HepG2 (cell line): ENCODE results near the gene PC. TPM values are rescaled to one million over a fixed set of nuclear protein-coding genes. Genes with fewer than 3 reads are reported as not detected.

Experiments used
- BORCS8-MEF2B ChIP-seq: sonication (generic); formaldehyde crosslinking; IDR thresholded peaks from 2 replicates; pipeline ENCODE4 v1.8.0; 2022; ENCODE audit warnings: mild to moderate bottlenecking, missing genetic modification reagents
- ETV6 ChIP-seq: sonication (generic); formaldehyde crosslinking; conservative IDR thresholded peaks from 2 replicates; pipeline ENCODE4 v1.4.0; 2020; ENCODE audit warnings: missing genetic modification reagents
- KDM6A ChIP-seq: IDR thresholded peaks from 2 replicates; pipeline ENCODE4 v1.6.1; 2016; ENCODE audit warnings: low read depth
- KLF11 ChIP-seq: IDR thresholded peaks from 2 replicates; pipeline ENCODE4 v1.6.1; 2016; ENCODE audit warnings: missing compliant biosample characterization
- LBX2 ChIP-seq: sonication (generic); formaldehyde crosslinking; IDR thresholded peaks from 2 replicates; pipeline ENCODE4 v1.5.0; 2020; ENCODE audit warnings: missing genetic modification reagents, mild to moderate bottlenecking, borderline replicate concordance
- MAF1 ChIP-seq: sonication (generic); formaldehyde crosslinking; IDR thresholded peaks from 2 replicates; pipeline ENCODE4 v1.5.0; 2020; ENCODE audit warnings: missing genetic modification reagents, borderline replicate concordance
- NCOA2 ChIP-seq: sonication (generic); formaldehyde crosslinking; IDR thresholded peaks from 2 replicates; pipeline ENCODE4 v1.8.0; 2022; ENCODE audit warnings: inconsistent platforms
- NFE2 ChIP-seq: sonication (generic); formaldehyde crosslinking; IDR thresholded peaks from 2 replicates; pipeline ENCODE4 v1.4.0; 2020; ENCODE audit warnings: missing genetic modification reagents
- NRL ChIP-seq: sonication (generic); formaldehyde crosslinking; IDR thresholded peaks from 2 replicates; pipeline ENCODE4 v1.5.0; 2020; ENCODE audit warnings: missing genetic modification reagents, mild to moderate bottlenecking, moderate library complexity, borderline replicate concordance
- PCBP1 ChIP-seq: fragments of 200-400 bp; formaldehyde crosslinking; IDR thresholded peaks from 2 replicates; pipeline ENCODE4 v1.6.1; 2017; ENCODE audit warnings: mild to moderate bottlenecking, low read depth, low read length, borderline replicate concordance
- ZBTB44 ChIP-seq: sonication (generic); formaldehyde crosslinking; IDR thresholded peaks from 2 replicates; pipeline ENCODE4 v1.4.0; 2020; ENCODE audit warnings: missing genetic modification reagents
- ZC3H13 ChIP-seq: sonication (generic); formaldehyde crosslinking; IDR thresholded peaks from 2 replicates; pipeline ENCODE4 v1.8.1; 2023; ENCODE audit warnings: mild to moderate bottlenecking, missing genetic modification reagents, moderate library complexity
- ZNF484 ChIP-seq: sonication (generic); formaldehyde crosslinking; IDR thresholded peaks from 2 replicates; pipeline ENCODE4 v1.5.1; 2020; ENCODE audit warnings: mild to moderate bottlenecking, low read depth, missing genetic modification reagents, borderline replicate concordance
- ZNF639 ChIP-seq: conservative IDR thresholded peaks from 2 replicates; pipeline ENCODE4 v1.6.1; 2018; ENCODE audit warnings: missing genetic modification reagents
- ZNF768 ChIP-seq: sonication (generic); formaldehyde crosslinking; IDR thresholded peaks from 2 replicates; pipeline ENCODE4 v1.4.0; 2020; ENCODE audit warnings: missing genetic modification reagents
- polyA plus RNA-seq, 8 experiments: library from polyadenylated mRNA; depleted of rRNA in 3 of 8; stranded (reverse) in 7 of 8; unstranded in 1 of 8; fragments of >200 nt; fragmentation: Illumina TruSeq in 4 of 8; extraction: Trizol in 4 of 8; gene quantifications; 2 replicates each; pipeline versions ENCODE4 v1.2.1 to v1.2.3, GENCODE V29; 2011 to 2016; ENCODE audit warnings: low read depth in 4 of 8, missing spikeins in 1 of 8, mixed read lengths in 1 of 8; ENCODE audit not compliant: insufficient read depth in 1 of 8
- total RNA-seq, 5 experiments: library from RNA; depleted of rRNA; stranded (reverse); fragments of >200 nt; fragmentation: Illumina TruSeq; extraction: Trizol; gene quantifications; 2 replicates each; pipeline ENCODE4 v1.2.3, GENCODE V29; 2016; ENCODE audit warnings: low read depth in 1 of 5
- TF ChIP-seq, protein P1 (sequence below): sonication (generic); formaldehyde crosslinking; IDR thresholded peaks from 2 replicates; pipeline ENCODE4 v1.8.0; 2022; ENCODE audit warnings: mild to moderate bottlenecking, missing genetic modification reagents
- TF ChIP-seq, protein P2 (sequence below): sonication (generic); formaldehyde crosslinking; IDR thresholded peaks from 2 replicates; pipeline ENCODE4 v1.5.0; 2020; ENCODE audit warnings: mild to moderate bottlenecking, missing genetic modification reagents
- TF ChIP-seq, protein P3 (sequence below): IDR thresholded peaks from 2 replicates; pipeline ENCODE4 v1.6.1; 2012; ENCODE audit warnings: inconsistent platforms
- TF ChIP-seq, protein P4 (sequence below): sonication (generic); formaldehyde crosslinking; IDR thresholded peaks from 2 replicates; pipeline ENCODE4 v1.5.0; 2020; ENCODE audit warnings: mild to moderate bottlenecking, missing genetic modification reagents

Gene PC
- total and polyA plus RNA-seq, 2 of the 13 experiments (the other 11 are each of a cell fraction or from before 2014, with no cell fraction given), result 29.0 to 39.0 TPM

GRCh38 chr11:66907751-66908630 is 50.2 kb downstream of the PC start (continued):
- TF ChIP-seq, protein P1, sequence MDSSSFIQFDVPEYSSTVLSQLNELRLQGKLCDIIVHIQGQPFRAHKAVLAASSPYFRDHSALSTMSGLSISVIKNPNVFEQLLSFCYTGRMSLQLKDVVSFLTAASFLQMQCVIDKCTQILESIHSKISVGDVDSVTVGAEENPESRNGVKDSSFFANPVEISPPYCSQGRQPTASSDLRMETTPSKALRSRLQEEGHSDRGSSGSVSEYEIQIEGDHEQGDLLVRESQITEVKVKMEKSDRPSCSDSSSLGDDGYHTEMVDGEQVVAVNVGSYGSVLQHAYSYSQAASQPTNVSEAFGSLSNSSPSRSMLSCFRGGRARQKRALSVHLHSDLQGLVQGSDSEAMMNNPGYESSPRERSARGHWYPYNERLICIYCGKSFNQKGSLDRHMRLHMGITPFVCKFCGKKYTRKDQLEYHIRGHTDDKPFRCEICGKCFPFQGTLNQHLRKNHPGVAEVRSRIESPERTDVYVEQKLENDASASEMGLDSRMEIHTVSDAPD (CRISPR knock-in tag), result peak; percentile 84
- TF ChIP-seq ZNF768 (no peak), PCBP1 (no peak), NRL (CRISPR knock-in tag) (no peak), ZNF484 (no peak), LBX2 (CRISPR knock-in tag) (no peak), NFE2 (CRISPR knock-in tag) (no peak), ZNF639 (no peak), MAF1 (no peak), KLF11 (CRISPR knock-in tag) (no peak), ZC3H13 (CRISPR knock-in tag) (no peak), NCOA2 (peak; percentile 56; the same call in 1 of the 2 replicates), BORCS8-MEF2B (CRISPR knock-in tag) (peak; percentile 72; the same call in 1 of the 2 replicates), KDM6A (CRISPR knock-in tag) (0 out of 2 replicates have a peak, but pooled peaks have one; percentile 35), ETV6 (no peak), ZBTB44 (CRISPR knock-in tag) (no peak)
- TF ChIP-seq, protein P2, sequence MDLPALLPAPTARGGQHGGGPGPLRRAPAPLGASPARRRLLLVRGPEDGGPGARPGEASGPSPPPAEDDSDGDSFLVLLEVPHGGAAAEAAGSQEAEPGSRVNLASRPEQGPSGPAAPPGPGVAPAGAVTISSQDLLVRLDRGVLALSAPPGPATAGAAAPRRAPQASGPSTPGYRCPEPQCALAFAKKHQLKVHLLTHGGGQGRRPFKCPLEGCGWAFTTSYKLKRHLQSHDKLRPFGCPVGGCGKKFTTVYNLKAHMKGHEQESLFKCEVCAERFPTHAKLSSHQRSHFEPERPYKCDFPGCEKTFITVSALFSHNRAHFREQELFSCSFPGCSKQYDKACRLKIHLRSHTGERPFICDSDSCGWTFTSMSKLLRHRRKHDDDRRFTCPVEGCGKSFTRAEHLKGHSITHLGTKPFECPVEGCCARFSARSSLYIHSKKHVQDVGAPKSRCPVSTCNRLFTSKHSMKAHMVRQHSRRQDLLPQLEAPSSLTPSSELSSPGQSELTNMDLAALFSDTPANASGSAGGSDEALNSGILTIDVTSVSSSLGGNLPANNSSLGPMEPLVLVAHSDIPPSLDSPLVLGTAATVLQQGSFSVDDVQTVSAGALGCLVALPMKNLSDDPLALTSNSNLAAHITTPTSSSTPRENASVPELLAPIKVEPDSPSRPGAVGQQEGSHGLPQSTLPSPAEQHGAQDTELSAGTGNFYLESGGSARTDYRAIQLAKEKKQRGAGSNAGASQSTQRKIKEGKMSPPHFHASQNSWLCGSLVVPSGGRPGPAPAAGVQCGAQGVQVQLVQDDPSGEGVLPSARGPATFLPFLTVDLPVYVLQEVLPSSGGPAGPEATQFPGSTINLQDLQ (CRISPR knock-in tag), result no peak
- TF ChIP-seq, protein P3, sequence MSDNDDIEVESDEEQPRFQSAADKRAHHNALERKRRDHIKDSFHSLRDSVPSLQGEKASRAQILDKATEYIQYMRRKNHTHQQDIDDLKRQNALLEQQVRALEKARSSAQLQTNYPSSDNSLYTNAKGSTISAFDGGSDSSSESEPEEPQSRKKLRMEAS, result peak; percentile 55
- TF ChIP-seq, protein P4, sequence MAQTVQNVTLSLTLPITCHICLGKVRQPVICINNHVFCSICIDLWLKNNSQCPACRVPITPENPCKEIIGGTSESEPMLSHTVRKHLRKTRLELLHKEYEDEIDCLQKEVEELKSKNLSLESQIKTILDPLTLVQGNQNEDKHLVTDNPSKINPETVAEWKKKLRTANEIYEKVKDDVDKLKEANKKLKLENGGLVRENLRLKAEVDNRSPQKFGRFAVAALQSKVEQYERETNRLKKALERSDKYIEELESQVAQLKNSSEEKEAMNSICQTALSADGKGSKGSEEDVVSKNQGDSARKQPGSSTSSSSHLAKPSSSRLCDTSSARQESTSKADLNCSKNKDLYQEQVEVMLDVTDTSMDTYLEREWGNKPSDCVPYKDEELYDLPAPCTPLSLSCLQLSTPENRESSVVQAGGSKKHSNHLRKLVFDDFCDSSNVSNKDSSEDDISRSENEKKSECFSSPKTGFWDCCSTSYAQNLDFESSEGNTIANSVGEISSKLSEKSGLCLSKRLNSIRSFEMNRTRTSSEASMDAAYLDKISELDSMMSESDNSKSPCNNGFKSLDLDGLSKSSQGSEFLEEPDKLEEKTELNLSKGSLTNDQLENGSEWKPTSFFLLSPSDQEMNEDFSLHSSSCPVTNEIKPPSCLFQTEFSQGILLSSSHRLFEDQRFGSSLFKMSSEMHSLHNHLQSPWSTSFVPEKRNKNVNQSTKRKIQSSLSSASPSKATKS (CRISPR knock-in tag), result no peak
